SH-SY5Y (cell line): ENCODE results near the gene SENP5.

Experiments used
- GATA2 ChIP-seq: IDR thresholded peaks from 2 replicates; pipeline ENCODE4 v1.6.1; 2011; ENCODE audit warnings: mild to moderate bottlenecking, low read depth, low read length
- GATA3 ChIP-seq: IDR thresholded peaks from 2 replicates; pipeline ENCODE4 v1.6.1; 2011; ENCODE audit warnings: low read depth, mild to moderate bottlenecking, low read length, moderate library complexity

GRCh38 chr3:196948442-196949284 lies 80.9 kb downstream of the SENP5 start:
- TF ChIP-seq GATA3 (no peak), GATA2 (no peak)
